ENCODE data around the gene TNPO1. TPM values are rescaled to one million over a fixed set of nuclear protein-coding genes. Genes with fewer than 3 reads are reported as not detected.
A peak's percentile ranks its signal among the peaks of the same experiment; 100 is the strongest.

The TNPO1 gene
- polyA plus RNA-seq, 1 experiment = 134 TPM

- no peaks in the 10 kb centered on the region for H3K27me3 ChIP-seq (ENCODE audit: control insufficient read depth, insufficient read depth, low read length)
- ChIA-PET CTCF (no interaction called here), POLR2A (no interaction called here)
- no peak for DNase-seq (ENCODE audit: low read depth, low spot score)
- no peak overlapping the region for H3K27ac ChIP-seq (ENCODE audit: low read depth, low read length)
- no peak for TF ChIP-seq CTCF (IDR thresholded peaks at IDR 0.05; ENCODE audit: low read depth, low read length)
- H3K9me3 ChIP-seq (ENCODE audit: control insufficient read depth, insufficient read depth, low read length) = no peaks in the 10 kb centered on the region
- no peak overlapping the region for H3K4me3 ChIP-seq (ENCODE audit: low read depth, low read length)
Measured at GRCh38 chr5:72908664-72909063, 92.2 kb downstream of the TNPO1 start.

- no peak for TF ChIP-seq CTCF (IDR thresholded peaks at IDR 0.05; ENCODE audit: low read depth, low read length)
- CTCF ChIA-PET = no interaction called here
- no peak overlapping the region for H3K27ac ChIP-seq (ENCODE audit: low read depth, low read length)
Measured at GRCh38 chr5:72917371-72917776, 100.9 kb downstream of the TNPO1 start.

GRCh38 chr5:72920690-72921502 lies 104.4 kb downstream of the TNPO1 start:
- no peak overlapping the region for H3K4me3 ChIP-seq (ENCODE audit: low read depth, low read length)
- peak; percentile 48; the same call in 1 of the 2 replicates for TF ChIP-seq CTCF (IDR thresholded peaks at IDR 0.05; ENCODE audit: low read depth, low read length)
- H3K9me3 ChIP-seq (ENCODE audit: control insufficient read depth, insufficient read depth, low read length) = peaks cover 8% of the 10 kb centered on the region; the same call in 1 of the 2 replicates
- H3K27me3 ChIP-seq (ENCODE audit: control insufficient read depth, insufficient read depth, low read length) = no peaks in the 10 kb centered on the region
- CTCF ChIA-PET = interaction anchor here (1.4 kb wide), 2 partner anchors 280 to 295 kb away, joined by 4 to 5 read pairs; no protein-coding TSS in a partner anchor
- no peak for DNase-seq (ENCODE audit: low read depth, low spot score)
- POLR2A ChIA-PET = no interaction called here
- no peak overlapping the region for H3K27ac ChIP-seq (ENCODE audit: low read depth, low read length)

More at GRCh38 chr5:72917371-72917776, 100.9 kb downstream of the TNPO1 start:
- no peak for DNase-seq (ENCODE audit: low read depth, low spot score)
- no peaks in the 10 kb centered on the region for H3K27me3 ChIP-seq (ENCODE audit: control insufficient read depth, insufficient read depth, low read length)
- POLR2A ChIA-PET = interaction anchor here (1.6 kb wide), 1 partner anchor 38 kb away, joined by 4 read pairs; the partner anchor contains the start of gene FCHO2
- H3K9me3 ChIP-seq (ENCODE audit: control insufficient read depth, insufficient read depth, low read length) = no peaks in the 10 kb centered on the region
- no peak overlapping the region for H3K4me3 ChIP-seq (ENCODE audit: low read depth, low read length)

- Histone ChIP-seq H3K27ac (ENCODE audit: low read depth, low read length) (no peak overlapping the region), H3K4me3 (ENCODE audit: low read depth, low read length) (no peak overlapping the region), H3K9me3 (ENCODE audit: control insufficient read depth, insufficient read depth, low read length) (peaks cover 8% of the 10 kb centered on the region; the same call in 1 of the 2 replicates), H3K27me3 (ENCODE audit: control insufficient read depth, insufficient read depth, low read length) (no peaks in the 10 kb centered on the region)
- ChIA-PET CTCF (interaction anchor here (1.4 kb wide), 1 partner anchor 279 kb away, joined by 5 read pairs; no protein-coding TSS in a partner anchor), POLR2A (no interaction called here)
- TF ChIP-seq CTCF (IDR thresholded peaks at IDR 0.05; ENCODE audit: low read depth, low read length) = no peak
- DNase-seq (ENCODE audit: low read depth, low spot score) = no peak
Measured at GRCh38 chr5:72921886-72922285, 105.4 kb downstream of the TNPO1 start.

GRCh38 chr5:72922422-72922821 lies 106.0 kb downstream of the TNPO1 start:
- Histone ChIP-seq H3K27me3 (ENCODE audit: control insufficient read depth, insufficient read depth, low read length) (no peaks in the 10 kb centered on the region), H3K27ac (ENCODE audit: low read depth, low read length) (no peak overlapping the region), H3K4me3 (ENCODE audit: low read depth, low read length) (no peak overlapping the region), H3K9me3 (ENCODE audit: control insufficient read depth, insufficient read depth, low read length) (peaks cover 8% of the 10 kb centered on the region; the same call in 1 of the 2 replicates)
- DNase-seq (ENCODE audit: low read depth, low spot score) = no peak
- CTCF ChIA-PET = interaction anchor here (1.4 kb wide), 1 partner anchor 278 kb away, joined by 5 read pairs; no protein-coding TSS in a partner anchor
- POLR2A ChIA-PET = no interaction called here
- TF ChIP-seq CTCF (IDR thresholded peaks at IDR 0.05; ENCODE audit: low read depth, low read length) = no peak

All from AG04450 (cell line).